Osteoblast (primary cell): ENCODE data around the gene ZC3H14. TPM values are rescaled to one million over a fixed set of nuclear protein-coding genes. Genes with fewer than 3 reads are reported as not detected.
A peak's percentile ranks its signal among the peaks of the same experiment; 100 is the strongest.

Experiments used
- DNase-seq: peaks from one replicate; pipeline ENCODE4 v3.0.0; 2011; ENCODE audit warnings: low spot score, mixed read lengths; ENCODE audit not compliant: insufficient read length; ENCODE audit errors: missing footprints
- H2AFZ ChIP-seq: 2 replicates; pipeline ENCODE4 v1.6.0; 2011; ENCODE audit warnings: mild to moderate bottlenecking, low read length
- H3K27ac ChIP-seq: 2 replicates; pipeline ENCODE4 v1.5.1; 2011; ENCODE audit warnings: mild to moderate bottlenecking, low read depth, low read length, moderate library complexity
- H3K27me3 ChIP-seq: 2 replicates; pipeline ENCODE4 v1.6.0; 2012; ENCODE audit warnings: mild to moderate bottlenecking, control low read depth, inconsistent platforms, low read length, moderate library complexity; ENCODE audit not compliant: insufficient read depth
- H3K36me3 ChIP-seq: 2 replicates; pipeline ENCODE4 v1.5.1; 2011; ENCODE audit warnings: mild to moderate bottlenecking, low read length, control low read depth, moderate library complexity; ENCODE audit not compliant: insufficient read depth
- H3K4me1 ChIP-seq: 2 replicates; pipeline ENCODE4 v1.5.1; 2011; ENCODE audit warnings: mild to moderate bottlenecking, low read length, control low read depth, moderate library complexity; ENCODE audit not compliant: insufficient read depth
- H3K4me2 ChIP-seq: 2 replicates; pipeline ENCODE4 v1.6.0; 2011; ENCODE audit warnings: mild to moderate bottlenecking, low read length; ENCODE audit not compliant: insufficient read depth
- H3K4me3 ChIP-seq: fragments of 200-600 bp; sonication (generic); 3 replicates; pipeline ENCODE4 v1.5.1; 2012; ENCODE audit warnings: mild to moderate bottlenecking, low read length, inconsistent platforms; ENCODE audit not compliant: insufficient read depth
- H3K79me2 ChIP-seq: 2 replicates; pipeline ENCODE4 v1.6.0; 2012; ENCODE audit warnings: mild to moderate bottlenecking, low read length, control low read depth, inconsistent platforms; ENCODE audit not compliant: insufficient read depth
- H3K9me3 ChIP-seq: 2 replicates; pipeline ENCODE4 v1.5.1; 2011; ENCODE audit warnings: low read depth, low read length, control low read depth
- H4K20me1 ChIP-seq: 2 replicates; pipeline ENCODE4 v1.6.0; 2012; ENCODE audit warnings: mild to moderate bottlenecking, low read length, control low read depth; ENCODE audit not compliant: insufficient read depth
- CTCF ChIP-seq: IDR thresholded peaks from 2 replicates; pipeline ENCODE4 v1.5.1; 2011; ENCODE audit warnings: mild to moderate bottlenecking, low read depth, low read length, moderate library complexity; ENCODE audit errors: extremely low read depth
- total RNA-seq: library from RNA; depleted of rRNA; stranded (reverse); fragments of >200 nt; gene quantifications from 2 replicates; pipeline ENCODE4 v1.2.3, GENCODE V29; 2012

Gene ZC3H14
- total RNA-seq, result 72.2 and 74.6 TPM in 2 replicates

GRCh38 chr14:88562831-88563686 lies at the start of gene ZC3H14:
TSS of gene ZC3H14 (plus strand) at chr14:88563037. CDS start at chr14:88563134, 97 bp downstream.
- Histone ChIP-seq H3K27ac (peak within 1 kb of the TSS; percentile 63), H3K79me2 (peaks cover 38% of the 10 kb centered on the region), H3K4me3 (peak within 1 kb of the TSS; percentile 91), H3K4me1 (peaks cover 14% of the 10 kb centered on the region), H3K9me3 (no peaks in the 10 kb centered on the region), H4K20me1 (peaks cover 12% of the 10 kb centered on the region), H3K27me3 (no peaks in the 10 kb centered on the region), H3K4me2 (peak within 1 kb of the TSS; percentile 81), H2AFZ (peak within 1 kb of the TSS; percentile 93), H3K36me3 (peaks cover 3% of the 10 kb centered on the region)
- no peak for TF ChIP-seq CTCF
- peak; percentile 98 for DNase-seq

- no peak overlapping the region for H3K4me2 ChIP-seq
- no peaks in the 10 kb centered on the region for H3K9me3 ChIP-seq
- H2AFZ ChIP-seq, result no peak overlapping the region
- H3K36me3 ChIP-seq, result peaks cover 10% of the 10 kb centered on the region
- H3K4me1 ChIP-seq, result peaks cover 10% of the 10 kb centered on the region
- no peak for TF ChIP-seq CTCF
- H3K27ac ChIP-seq, result no peak overlapping the region
- no peaks in the 10 kb centered on the region for H3K27me3 ChIP-seq
- DNase-seq, result no peak
- peaks cover 8% of the 10 kb centered on the region for H3K79me2 ChIP-seq
- no peak overlapping the region for H3K4me3 ChIP-seq
- H4K20me1 ChIP-seq, result peaks cover 3% of the 10 kb centered on the region
Observed at GRCh38 chr14:88515499-88516221, 47.2 kb upstream of the ZC3H14 start.

- no peak overlapping the region for H2AFZ ChIP-seq
- no peak for DNase-seq
- H3K79me2 ChIP-seq, result peaks cover 13% of the 10 kb centered on the region
- no peaks in the 10 kb centered on the region for H3K27me3 ChIP-seq
- TF ChIP-seq CTCF, result no peak
- H3K27ac ChIP-seq, result no peak overlapping the region
- H3K36me3 ChIP-seq, result peaks cover 10% of the 10 kb centered on the region
- H3K4me3 ChIP-seq, result no peak overlapping the region
- H3K9me3 ChIP-seq, result no peaks in the 10 kb centered on the region
- peaks cover 10% of the 10 kb centered on the region for H3K4me1 ChIP-seq
- peaks cover 3% of the 10 kb centered on the region for H4K20me1 ChIP-seq
- no peak overlapping the region for H3K4me2 ChIP-seq
Observed at GRCh38 chr14:88516861-88517357, 45.9 kb upstream of the ZC3H14 start.
